Lower lobe of right lung (tissue), 2 donors: ENCODE measurements around the gene VANGL2. TPM values are rescaled to one million over a fixed set of nuclear protein-coding genes. Genes with fewer than 3 reads are reported as not detected.

Experiments used
- ATAC-seq, 2 donors: fragments of 200-7000 bp; cut with Tn5 transposase; one replicate each; pipeline ENCODE4 v1.9.1; 2020 to 2022; ENCODE audit warnings: mild to moderate bottlenecking in 2 of 2, moderate library complexity in 2 of 2
- DNase-seq: peaks from one replicate; pipeline ENCODE4 v3.0.0-alpha.2; 2020
- H3K27ac ChIP-seq: fragments of 200-600 bp; one replicate; pipeline ENCODE4 v1.8.0; 2022
- H3K27me3 ChIP-seq: fragments of 200-600 bp; one replicate; pipeline ENCODE4 v1.8.0; 2022; ENCODE audit warnings: low read depth
- H3K36me3 ChIP-seq: fragments of 200-600 bp; one replicate; pipeline ENCODE4 v1.8.0; 2022; ENCODE audit warnings: mild to moderate bottlenecking
- H3K4me1 ChIP-seq: fragments of 200-600 bp; one replicate; pipeline ENCODE4 v1.8.0; 2022
- H3K4me3 ChIP-seq: fragments of 200-600 bp; one replicate; pipeline ENCODE4 v1.8.0; 2022; ENCODE audit warnings: mild to moderate bottlenecking
- H3K9me3 ChIP-seq: fragments of 200-600 bp; one replicate; pipeline ENCODE4 v1.8.0; 2022
- intact Hi-C: fragments of 100-400 bp; cut with DNase I; formaldehyde crosslinking; loops from one replicate; pipeline ENCODE4 v1.11.0; 2022
- total RNA-seq: library from RNA; stranded (reverse); fragmentation: NEBNext Ultra II Directional; extraction: Animal tissue kit (Norgen Biotek cat#: 25700); gene quantifications from one replicate; pipeline ENCODE4 v1.2.1, GENCODE V29; 2021
- TF ChIP-seq, protein P1 (sequence below): fragments of 200-600 bp; IDR thresholded peaks from one replicate; pipeline ENCODE4 v1.8.0; 2022; ENCODE audit warnings: antibody characterized with exemption, mild to moderate bottlenecking
- donor health status: DM: no; HTN: yes; CAD: no; lungs with severe emphysema.

Gene VANGL2
- total RNA-seq, 1 donor from 2014 or later, result 7.5 TPM

DNA sequence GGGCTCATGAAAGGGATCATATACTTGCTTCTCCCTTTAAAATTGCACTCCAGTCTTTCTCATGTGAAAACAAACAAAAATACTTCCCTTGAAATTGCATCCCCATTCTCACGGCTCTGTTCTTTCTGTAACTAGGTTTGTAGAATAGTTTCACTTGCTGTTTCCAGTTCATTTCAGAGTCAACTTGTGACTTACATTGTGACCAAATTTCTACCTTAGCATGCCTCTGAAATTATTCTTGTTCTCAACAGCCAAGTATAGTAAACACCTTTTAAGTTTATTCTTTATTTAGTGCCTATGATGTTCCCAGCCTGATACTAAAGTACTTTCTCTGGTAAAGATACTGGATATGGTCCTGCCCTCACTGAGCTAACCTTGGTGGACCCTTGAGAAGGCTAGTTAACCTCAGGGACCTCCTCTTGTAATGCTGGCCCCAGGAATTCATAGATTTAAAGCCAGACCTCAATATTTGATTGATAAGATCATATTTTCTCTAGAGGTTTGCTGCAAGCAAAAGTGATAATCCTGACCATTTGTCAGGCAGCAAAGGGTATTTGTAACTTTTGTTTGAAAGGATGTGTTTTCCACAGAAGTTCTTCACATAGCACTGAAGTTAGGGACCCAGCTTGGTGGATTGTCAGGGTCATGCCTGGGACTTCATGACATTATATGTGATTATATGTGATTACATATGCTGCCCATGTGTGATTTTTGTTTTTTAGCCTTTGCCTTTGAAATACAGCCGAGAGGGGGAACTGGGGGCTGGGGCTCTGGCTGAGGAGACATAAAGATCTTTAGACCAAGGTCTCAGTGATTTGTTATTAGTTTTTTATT, 29.6 kb downstream of the VANGL2 start:
- intact Hi-C loops, result loop anchor here (5.0 kb wide), 1 partner anchor 177 kb away; no protein-coding TSS in a partner anchor
- DNase-seq (no peak), ATAC-seq (peak in 1 of 2 donors; percentile 7)
- Histone ChIP-seq H3K4me1 (peaks cover 32% of the 10 kb centered on the region), H3K27me3 (no peaks in the 10 kb centered on the region), H3K4me3 (no peak overlapping the region), H3K27ac (peak overlapping the region; percentile 61), H3K9me3 (no peaks in the 10 kb centered on the region), H3K36me3 (peaks cover 5% of the 10 kb centered on the region)
- TF ChIP-seq, protein P1, sequence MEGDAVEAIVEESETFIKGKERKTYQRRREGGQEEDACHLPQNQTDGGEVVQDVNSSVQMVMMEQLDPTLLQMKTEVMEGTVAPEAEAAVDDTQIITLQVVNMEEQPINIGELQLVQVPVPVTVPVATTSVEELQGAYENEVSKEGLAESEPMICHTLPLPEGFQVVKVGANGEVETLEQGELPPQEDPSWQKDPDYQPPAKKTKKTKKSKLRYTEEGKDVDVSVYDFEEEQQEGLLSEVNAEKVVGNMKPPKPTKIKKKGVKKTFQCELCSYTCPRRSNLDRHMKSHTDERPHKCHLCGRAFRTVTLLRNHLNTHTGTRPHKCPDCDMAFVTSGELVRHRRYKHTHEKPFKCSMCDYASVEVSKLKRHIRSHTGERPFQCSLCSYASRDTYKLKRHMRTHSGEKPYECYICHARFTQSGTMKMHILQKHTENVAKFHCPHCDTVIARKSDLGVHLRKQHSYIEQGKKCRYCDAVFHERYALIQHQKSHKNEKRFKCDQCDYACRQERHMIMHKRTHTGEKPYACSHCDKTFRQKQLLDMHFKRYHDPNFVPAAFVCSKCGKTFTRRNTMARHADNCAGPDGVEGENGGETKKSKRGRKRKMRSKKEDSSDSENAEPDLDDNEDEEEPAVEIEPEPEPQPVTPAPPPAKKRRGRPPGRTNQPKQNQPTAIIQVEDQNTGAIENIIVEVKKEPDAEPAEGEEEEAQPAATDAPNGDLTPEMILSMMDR, result no peak

DNA sequence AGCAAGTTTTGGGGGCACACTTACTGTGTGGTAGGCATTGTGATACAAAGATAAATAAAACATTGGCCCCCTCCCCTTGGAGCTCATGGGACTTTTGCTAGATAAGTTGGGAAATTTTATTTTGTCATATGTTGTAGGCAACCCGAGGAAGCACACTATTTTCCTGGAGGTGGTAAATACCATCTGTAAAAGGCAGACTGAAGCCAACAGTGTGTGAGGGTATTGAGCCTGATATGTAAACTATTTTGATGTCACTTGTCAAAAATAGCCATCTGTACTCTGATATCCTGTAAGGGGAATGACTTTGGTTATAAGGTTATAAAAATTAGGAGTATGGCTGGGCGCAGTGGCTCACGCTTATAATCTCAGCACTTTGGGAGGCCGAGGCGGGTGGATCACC, 30.6 kb downstream of the VANGL2 start:
- no peaks in the 10 kb centered on the region for H3K9me3 ChIP-seq
- H3K4me3 ChIP-seq, result no peak overlapping the region
- no peak for DNase-seq
- H3K36me3 ChIP-seq, result peaks cover 3% of the 10 kb centered on the region
- H3K27me3 ChIP-seq, result no peaks in the 10 kb centered on the region
- TF ChIP-seq, protein P1, result no peak
- H3K4me1 ChIP-seq, result peaks cover 32% of the 10 kb centered on the region
- ATAC-seq, result no peak
- no peak overlapping the region for H3K27ac ChIP-seq
- intact Hi-C loops, result no loop called here

DNA sequence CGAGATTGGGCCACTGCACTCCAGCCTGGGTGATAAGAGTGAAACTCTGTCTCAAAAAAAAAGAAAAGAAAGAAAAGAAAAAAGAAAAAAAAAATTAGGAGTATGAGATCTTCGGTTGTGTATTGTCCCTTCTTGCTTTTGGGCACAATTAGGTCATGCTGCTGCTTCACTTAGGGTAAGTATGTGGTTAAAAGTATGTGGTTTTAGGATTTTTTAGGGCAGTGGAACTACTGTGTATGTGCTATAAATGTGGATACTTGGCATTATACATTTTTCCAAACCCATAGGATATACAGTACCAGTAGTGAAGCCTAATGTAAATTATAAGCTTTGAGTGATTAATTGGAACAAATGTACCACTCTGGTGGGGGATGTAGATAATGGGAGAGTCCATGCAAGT, 31.2 kb downstream of the VANGL2 start:
- H3K4me3 ChIP-seq, result no peak overlapping the region
- ATAC-seq (no peak), DNase-seq (no peak)
- intact Hi-C loops, result no loop called here
- TF ChIP-seq, protein P1, result no peak
- H3K27me3 ChIP-seq, result no peaks in the 10 kb centered on the region
- no peaks in the 10 kb centered on the region for H3K36me3 ChIP-seq
- peaks cover 32% of the 10 kb centered on the region for H3K4me1 ChIP-seq
- no peak overlapping the region for H3K27ac ChIP-seq
- H3K9me3 ChIP-seq, result no peaks in the 10 kb centered on the region

DNA sequence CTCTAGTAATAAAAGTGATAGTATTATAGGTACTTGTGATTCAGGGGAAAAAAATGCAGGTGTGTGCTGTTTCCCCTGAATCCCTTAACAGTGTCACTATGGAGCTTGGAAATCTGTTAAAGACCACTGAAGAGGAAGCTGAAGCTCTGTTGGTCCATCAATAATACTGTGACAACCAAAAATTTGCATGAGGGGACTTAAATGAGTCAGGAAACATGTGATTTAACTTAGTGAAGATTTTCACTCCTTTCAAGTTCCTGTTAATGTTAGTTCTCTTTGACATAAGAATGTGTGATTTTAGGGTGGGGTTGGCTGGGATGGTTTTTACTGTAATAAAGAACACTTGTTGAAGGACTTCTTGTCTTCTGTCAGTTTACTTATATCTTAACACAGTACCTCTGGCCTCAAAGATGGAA, 32.0 kb downstream of the VANGL2 start:
- intact Hi-C loops, result no loop called here
- no peaks in the 10 kb centered on the region for H3K36me3 ChIP-seq
- H3K27me3 ChIP-seq, result no peaks in the 10 kb centered on the region
- TF ChIP-seq, protein P1, result no peak
- no peak overlapping the region for H3K27ac ChIP-seq
- no peak for DNase-seq
- H3K9me3 ChIP-seq, result no peaks in the 10 kb centered on the region
- H3K4me3 ChIP-seq, result no peak overlapping the region
- ATAC-seq, result peak; percentile 22 to 28
- peaks cover 35% of the 10 kb centered on the region for H3K4me1 ChIP-seq

- intact Hi-C loops, result no loop called here
- ATAC-seq (no peak), DNase-seq (no peak)
- no peaks in the 10 kb centered on the region for H3K36me3 ChIP-seq
- no peaks in the 10 kb centered on the region for H3K27me3 ChIP-seq
- TF ChIP-seq, protein P1, result no peak
- H3K9me3 ChIP-seq, result no peaks in the 10 kb centered on the region
- peaks cover 14% of the 10 kb centered on the region for H3K4me1 ChIP-seq
- no peak overlapping the region for H3K4me3 ChIP-seq
- H3K27ac ChIP-seq, result peak overlapping the region; percentile 56
Measured at GRCh38 chr1:160436966-160437365, 36.6 kb downstream of the VANGL2 start.
